GM12891 (cell line): ENCODE data around the gene CHAC1.

ENCODE experiments used
- DNase-seq: peaks from one replicate; pipeline ENCODE4 v3.0.0; 2011; ENCODE audit warnings: low spot score; ENCODE audit not compliant: insufficient read length
- FAIRE-seq: peaks from 2 replicates; lab custom pipeline; 2011; peaks lifted over from hg19 to GRCh38; lab: Jason Lieb, UNC
- PAX5 ChIP-seq: IDR thresholded peaks from 2 replicates; pipeline ENCODE4 v1.6.1; 2011; ENCODE audit warnings: low read length, moderate library complexity, mild to moderate bottlenecking; ENCODE audit not compliant: insufficient read depth, severe bottlenecking
- POLR2A ChIP-seq: IDR thresholded peaks from 2 replicates; pipeline ENCODE4 v1.6.1; 2011; ENCODE audit warnings: low read depth, low read length, control low read depth
- POLR2AphosphoS5 ChIP-seq: IDR thresholded peaks from 2 replicates; pipeline ENCODE4 v1.6.1; 2011; ENCODE audit warnings: low read depth, low read length, control low read depth
- POU2F2 ChIP-seq: IDR thresholded peaks from 2 replicates; pipeline ENCODE4 v1.6.1; 2011; ENCODE audit warnings: low read depth, mild to moderate bottlenecking, control low read depth, low read length, moderate library complexity
- SPI1 ChIP-seq: IDR thresholded peaks from 2 replicates; pipeline ENCODE4 v1.6.1; 2011; ENCODE audit warnings: low read depth, low read length, control low read depth
- TAF1 ChIP-seq: IDR thresholded peaks from 2 replicates; pipeline ENCODE4 v1.6.1; 2011; ENCODE audit warnings: low read depth, low read length, control low read depth

CHAC1 gene

GRCh38 chr15:40963201-40963600 lies 9.9 kb downstream of the CHAC1 start:
- no peak for FAIRE-seq
- no peak for DNase-seq
- TF ChIP-seq PAX5 (no peak), POU2F2 (no peak), POLR2A (no peak), POLR2AphosphoS5 (no peak), SPI1 (no peak), TAF1 (no peak)

- DNase-seq (no peak), FAIRE-seq (no peak)
These were observed 10.7 kb downstream of the CHAC1 start for GRCh38 chr15:40964006-40964405.

GRCh38 chr15:40964634-40965033 lies 11.4 kb downstream of the CHAC1 start:
- FAIRE-seq (no peak), DNase-seq (no peak)
- TF ChIP-seq POLR2AphosphoS5 = no peak
- TF ChIP-seq SPI1 = no peak
- no peak for TF ChIP-seq POLR2A
- TF ChIP-seq TAF1 = no peak
- TF ChIP-seq PAX5 = no peak
- TF ChIP-seq POU2F2 = no peak

More at GRCh38 chr15:40964006-40964405, 10.7 kb downstream of the CHAC1 start:
- TF ChIP-seq POU2F2 = no peak
- no peak for TF ChIP-seq TAF1
- no peak for TF ChIP-seq SPI1
- TF ChIP-seq POLR2A = no peak

DNA sequence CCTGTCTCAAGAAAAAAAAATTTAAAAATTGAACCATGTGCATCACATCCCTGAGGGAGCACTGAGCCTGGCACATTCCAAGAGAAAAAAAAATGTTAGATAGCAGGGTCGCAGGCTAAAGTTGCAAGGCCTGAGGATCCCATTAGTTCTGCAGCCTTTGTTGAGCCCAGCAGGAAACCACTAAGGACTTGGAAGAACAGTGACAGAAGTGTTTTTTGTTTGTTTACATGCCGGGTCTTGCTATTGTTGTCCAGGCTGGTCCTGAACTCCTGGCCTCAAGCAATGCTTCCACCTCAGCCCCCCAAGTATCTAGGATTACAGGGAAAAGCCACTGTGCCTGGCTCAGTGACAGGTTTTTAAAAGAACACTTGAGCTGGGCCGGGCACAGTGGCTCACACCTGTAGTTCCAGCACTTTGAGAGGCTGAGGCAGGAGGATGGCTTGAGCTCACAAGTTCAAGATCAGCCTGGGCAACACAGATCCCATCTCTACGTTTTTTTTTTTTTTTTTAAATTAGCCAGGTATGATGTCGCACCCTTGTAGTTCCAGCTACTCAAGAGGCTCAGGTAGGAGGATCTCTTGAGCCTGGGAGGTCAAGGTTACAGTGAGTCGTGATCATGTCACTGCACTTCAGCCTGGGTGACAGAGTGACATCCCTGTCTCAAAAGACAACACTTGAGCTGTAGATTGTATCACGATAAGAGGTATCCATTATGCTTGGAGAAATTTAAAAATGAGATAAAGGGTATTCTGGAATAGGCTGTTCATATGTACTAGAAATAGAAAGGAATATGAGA lies 15.2 kb downstream of the CHAC1 start:
- DNase-seq (no peak), FAIRE-seq (no peak)
- TF ChIP-seq POLR2AphosphoS5 (no peak), POU2F2 (no peak), PAX5 (no peak), SPI1 (no peak), POLR2A (no peak), TAF1 (no peak)

DNA sequence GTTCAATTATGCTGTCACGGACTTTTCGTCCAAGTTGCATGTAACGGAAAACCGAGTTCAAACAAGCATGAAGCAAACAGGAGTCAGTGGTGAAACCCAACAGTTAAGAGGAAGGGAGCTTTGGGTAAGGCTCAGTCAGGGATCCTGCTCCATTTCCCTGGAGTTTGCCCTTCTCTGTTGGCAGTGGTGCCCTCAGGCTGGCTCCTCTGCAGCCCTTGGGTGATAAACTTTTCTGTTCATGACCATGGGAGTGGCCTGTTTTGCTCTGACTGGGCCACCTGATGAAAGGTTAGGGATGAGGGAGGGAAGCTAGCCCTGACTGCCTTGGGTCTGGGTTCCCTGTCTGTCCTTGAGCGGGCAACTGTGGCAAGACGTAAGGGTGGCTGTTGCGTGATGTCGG lies 16.1 kb downstream of the CHAC1 start:
- DNase-seq = no peak
- TF ChIP-seq POLR2AphosphoS5 (no peak), PAX5 (no peak), POU2F2 (no peak), SPI1 (no peak), TAF1 (no peak), POLR2A (no peak)
- FAIRE-seq = no peak

- DNase-seq (no peak), FAIRE-seq (no peak)
- TF ChIP-seq PAX5 = no peak
- no peak for TF ChIP-seq POLR2AphosphoS5
- TF ChIP-seq POLR2A = no peak
- TF ChIP-seq SPI1 = no peak
- no peak for TF ChIP-seq POU2F2
- TF ChIP-seq TAF1 = no peak
These were observed 21.6 kb downstream of the CHAC1 start for GRCh38 chr15:40974879-40975278.

- no peak for DNase-seq
- no peak for TF ChIP-seq POU2F2
- TF ChIP-seq POLR2A = no peak
- TF ChIP-seq TAF1 = no peak
- no peak for TF ChIP-seq POLR2AphosphoS5
- TF ChIP-seq SPI1 = no peak
- no peak for FAIRE-seq
These were observed 23.5 kb downstream of the CHAC1 start for GRCh38 chr15:40976819-40977218.

- DNase-seq (no peak), FAIRE-seq (no peak)
- TF ChIP-seq PAX5 (no peak), POLR2AphosphoS5 (no peak), SPI1 (no peak), TAF1 (no peak)
These were observed 24.9 kb downstream of the CHAC1 start for GRCh38 chr15:40978141-40978540.

DNA sequence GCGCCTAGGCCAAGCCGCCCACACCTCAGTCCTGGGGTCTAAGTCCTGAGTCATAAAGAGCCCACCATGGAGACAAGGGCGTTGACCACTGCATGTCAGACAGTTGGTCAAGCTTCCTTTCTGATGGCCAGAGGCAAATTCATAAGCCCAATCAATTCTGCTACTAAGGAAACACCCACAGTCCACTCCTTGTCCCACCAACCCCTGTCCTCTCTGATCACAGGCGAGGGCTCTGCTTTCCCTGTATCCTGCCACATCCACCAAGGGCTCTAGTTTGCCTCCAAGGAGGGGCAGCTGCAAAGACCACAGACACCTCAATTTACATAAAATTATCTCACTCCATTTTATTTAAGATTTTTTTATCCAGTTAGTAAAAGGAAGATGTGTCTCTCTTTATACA lies 25.3 kb downstream of the CHAC1 start:
- no peak for DNase-seq
- TF ChIP-seq TAF1 = no peak
- no peak for TF ChIP-seq POLR2AphosphoS5
- TF ChIP-seq SPI1 = no peak
- TF ChIP-seq POU2F2 = no peak
- no peak for TF ChIP-seq POLR2A
- TF ChIP-seq PAX5 = no peak
- FAIRE-seq = no peak

GRCh38 chr15:40981186-40981585 lies 27.9 kb downstream of the CHAC1 start:
- FAIRE-seq = no peak
- no peak for TF ChIP-seq POLR2A
- no peak for TF ChIP-seq POU2F2
- TF ChIP-seq PAX5 = no peak
- no peak for TF ChIP-seq TAF1
- TF ChIP-seq POLR2AphosphoS5 = no peak
- no peak for TF ChIP-seq SPI1
- DNase-seq = no peak
